Activated CD4-positive, alpha-beta T cell treated with anti-CD3 and anti-CD28 coated beads for 4 hours (primary cell): ENCODE data around the gene MPPED1.

Experiments
- DNase-seq, 2 donors: peaks; one replicate each; pipeline ENCODE4 v3.0.0-alpha.2; 2020

MPPED1 gene

DNA sequence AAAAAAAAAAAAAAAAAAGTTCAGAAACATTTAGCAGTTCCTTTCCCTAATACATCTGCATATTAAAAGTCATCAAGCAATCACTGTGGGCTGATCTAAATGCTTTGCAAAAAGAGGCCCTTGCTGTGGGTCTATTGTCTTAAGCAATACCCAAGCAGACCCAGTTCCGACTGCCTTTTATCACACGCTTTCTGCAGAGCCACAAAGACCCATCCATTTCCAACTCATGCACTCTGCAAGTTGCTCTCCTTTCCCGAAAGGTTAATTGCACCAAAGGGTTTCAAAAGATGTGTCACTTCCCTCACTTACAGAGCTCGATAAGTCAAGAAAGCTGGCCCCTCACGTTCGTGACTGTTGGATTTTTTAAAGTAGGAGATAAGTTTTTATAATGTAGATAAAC lies 138.9 kb downstream of the MPPED1 start:
- no peak for DNase-seq

DNA sequence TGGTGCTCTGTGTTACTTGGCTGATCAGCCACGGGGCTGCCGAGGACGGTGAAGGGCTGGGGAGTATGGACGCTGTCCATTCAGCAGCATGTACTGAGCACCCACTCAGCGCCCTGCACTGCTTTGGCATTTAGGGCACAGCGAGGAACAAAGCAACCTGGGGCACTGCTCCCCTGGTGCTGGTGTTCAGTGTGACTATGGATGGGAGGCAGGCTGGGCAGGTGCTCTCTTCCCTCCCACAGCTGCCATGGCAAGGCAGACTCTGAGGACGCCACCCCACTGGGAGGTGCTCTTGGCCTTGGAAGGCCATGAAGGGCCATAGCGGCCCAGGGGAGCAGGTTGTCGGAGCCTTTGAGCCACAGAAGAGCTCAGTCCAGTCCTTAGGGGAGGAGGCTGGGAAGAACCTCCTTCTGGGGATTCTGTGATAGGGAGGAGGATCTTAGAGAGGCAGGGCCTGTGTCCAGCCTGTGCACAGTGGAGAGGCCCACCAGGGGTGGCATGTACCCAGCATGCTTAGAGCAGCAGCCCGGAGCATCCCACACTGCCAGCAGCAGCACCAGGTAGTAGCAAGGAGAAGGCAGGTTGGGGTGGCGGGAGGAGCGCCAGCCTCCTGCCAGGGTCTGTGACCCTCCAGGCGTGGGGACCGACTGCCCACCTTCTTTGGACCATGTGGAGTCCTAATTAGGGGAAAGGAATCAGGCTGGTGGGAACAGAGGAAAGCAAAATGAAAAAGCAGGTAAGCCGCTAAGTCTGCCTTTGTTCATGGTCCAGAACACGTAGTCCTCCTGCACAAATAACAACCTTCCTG lies 141.8 kb downstream of the MPPED1 start:
- no peak for DNase-seq

DNA sequence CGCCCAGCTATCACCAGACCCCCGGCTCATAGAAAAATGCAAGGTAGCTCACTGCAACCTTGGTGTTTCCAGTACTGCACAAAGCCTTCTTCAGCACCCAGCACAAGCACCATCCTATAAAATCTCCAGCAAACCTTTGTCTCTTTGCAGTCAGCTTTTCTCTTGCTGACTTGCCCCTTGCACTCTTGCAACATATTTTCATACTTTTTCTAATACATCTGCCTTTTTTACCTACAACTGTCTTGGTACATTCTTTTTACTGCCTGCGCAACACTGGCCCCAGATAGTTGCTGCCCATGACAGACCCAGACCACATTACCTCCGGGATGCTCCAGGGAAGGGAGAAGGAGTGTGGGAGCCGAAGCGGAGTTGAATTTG lies 142.4 kb downstream of the MPPED1 start:
- DNase-seq: no peak

DNA sequence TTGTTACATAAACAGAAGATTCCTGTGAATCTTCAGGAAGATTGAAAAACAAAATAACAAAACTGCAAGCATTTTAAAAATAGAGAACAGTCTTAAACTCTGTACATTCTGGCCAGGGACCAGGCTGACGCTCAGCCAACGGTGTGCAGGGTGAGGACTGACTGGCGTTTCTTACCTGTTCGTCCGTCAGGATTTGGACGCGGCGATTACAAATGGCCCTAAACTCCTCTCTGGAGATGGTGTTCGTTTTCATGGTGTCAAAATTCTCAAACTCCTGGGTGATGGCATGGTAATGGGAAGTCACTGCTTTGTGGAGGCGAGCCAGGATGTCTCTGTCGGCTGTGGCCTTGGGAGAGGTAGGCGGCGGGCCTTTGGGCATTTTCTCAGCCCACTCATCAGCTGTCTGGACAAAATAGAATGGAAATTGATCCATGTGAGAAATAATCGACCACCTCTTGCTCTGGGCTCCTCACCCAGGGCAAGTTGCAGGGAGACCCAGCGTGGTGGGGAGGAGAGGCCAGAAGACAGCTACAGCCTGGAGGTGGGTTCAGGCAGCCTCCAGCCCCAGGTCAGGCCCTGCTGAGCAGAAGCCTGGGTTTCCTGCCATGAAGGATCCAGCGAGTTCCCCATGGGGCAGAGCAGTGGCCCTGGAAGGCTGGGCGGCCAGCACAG lies 143.0 kb downstream of the MPPED1 start:
- no peak for DNase-seq

DNA sequence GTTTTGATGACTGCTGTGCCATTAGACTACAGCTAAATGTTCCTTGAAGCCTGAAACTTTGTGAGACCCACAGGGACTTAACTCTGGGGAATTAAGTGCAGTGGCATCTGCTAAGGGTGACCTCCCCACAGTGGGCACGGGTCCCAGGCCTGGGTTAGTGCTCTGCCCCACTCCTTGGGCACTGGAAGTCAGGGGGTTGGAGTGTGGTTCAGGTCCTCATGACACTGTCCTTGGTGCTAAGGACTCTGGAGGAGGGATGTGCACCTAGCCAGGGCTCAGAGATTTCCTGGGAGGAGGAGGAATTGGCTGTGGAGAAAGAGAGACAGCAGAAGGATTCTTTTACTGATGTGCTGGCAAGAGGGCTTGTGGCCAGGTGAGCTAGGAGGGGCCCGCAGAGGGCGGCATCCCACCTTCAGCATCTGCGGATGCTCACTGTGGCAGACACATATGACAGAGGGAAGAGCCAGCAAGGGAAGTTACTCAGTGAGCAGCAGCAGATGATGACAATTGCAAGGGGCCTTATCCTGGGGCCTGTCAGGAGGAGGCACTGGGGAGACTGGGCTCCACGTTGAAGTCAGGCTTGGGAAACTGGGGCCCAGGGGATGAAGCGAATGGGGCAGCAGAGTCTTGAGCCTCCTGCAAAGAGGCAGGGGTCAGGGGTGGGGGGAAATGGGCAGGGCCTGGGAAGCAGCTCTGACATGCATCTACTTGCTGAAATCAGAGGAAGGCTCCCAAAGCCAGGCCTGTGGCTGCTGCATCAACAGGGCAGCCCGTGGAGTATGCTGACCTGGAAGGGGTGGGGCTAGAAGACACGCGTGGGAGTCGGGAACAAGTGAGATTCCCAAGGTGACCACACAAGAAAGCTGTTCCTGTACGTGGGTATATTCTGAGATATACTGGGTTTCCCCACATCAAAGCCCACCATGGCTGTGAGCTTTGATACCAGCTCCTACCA lies 144.0 kb downstream of the MPPED1 start:
- no peak for DNase-seq
